K562 treated with DMSO at 1 percent for 48 hours (cell line): Measurements from ENCODE around the gene DCLK2. TPM values are rescaled to one million over a fixed set of nuclear protein-coding genes. Genes with fewer than 3 reads are reported as not detected.

Experiments
- total RNA-seq: library from RNA; unstranded; fragments of 300-600 nt; gene quantifications from 2 replicates; pipeline ENCODE4 v1.2.3, GENCODE V29; 2022; ENCODE audit warnings: low replicate concordance; ENCODE audit errors: extremely low read depth

The DCLK2 gene
- not detected in 2 replicates for total RNA-seq

GRCh38 chr4:150078041-150078578 is at the start of gene DCLK2:
DCLK2 (plus strand) TSS chr4:150078445; CDS start chr4:150079028, 583 bp downstream.

